ENCODE measurements around the gene VSIG10L.

The VSIG10L gene

GRCh38 chr19:51338563-51339312, 3.2 kb downstream of the VSIG10L start:
- peak; percentile 68 for DNase-seq (ENCODE audit: low read depth)

DNA sequence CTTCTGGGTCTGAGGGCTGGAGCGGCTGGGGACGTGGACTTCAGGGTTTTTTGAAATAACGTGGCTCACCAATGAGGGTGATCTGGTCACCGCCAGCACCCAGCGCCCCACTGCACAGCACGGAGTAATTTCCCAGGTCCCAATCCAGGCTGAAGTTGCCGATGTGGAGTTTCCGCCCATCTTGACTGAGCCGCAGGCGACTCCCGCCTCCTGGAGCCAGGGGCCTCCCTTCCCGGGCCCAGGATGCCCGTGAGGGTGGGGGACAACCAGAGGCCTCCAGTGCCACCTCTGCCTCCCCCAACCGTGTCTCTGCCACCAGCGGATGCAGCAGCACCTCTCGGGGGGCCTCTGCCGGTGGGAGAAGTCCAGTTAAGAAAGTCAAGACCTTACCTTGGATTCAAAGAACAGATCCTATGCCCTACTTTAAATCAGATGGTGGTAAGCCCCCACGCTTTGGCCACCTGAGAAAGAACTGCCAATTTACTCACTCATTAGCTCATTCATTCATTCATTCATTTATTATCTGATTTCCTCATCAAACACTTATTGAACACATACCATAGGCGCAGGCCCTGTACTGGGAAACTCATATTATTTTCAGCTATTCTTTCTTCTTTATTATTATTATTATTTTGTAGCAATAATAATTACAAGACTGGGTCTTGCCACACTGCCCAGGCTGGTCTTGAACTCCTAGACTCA, 3.9 kb downstream of the VSIG10L start:
- no peak for DNase-seq (ENCODE audit: low read depth)

DNA sequence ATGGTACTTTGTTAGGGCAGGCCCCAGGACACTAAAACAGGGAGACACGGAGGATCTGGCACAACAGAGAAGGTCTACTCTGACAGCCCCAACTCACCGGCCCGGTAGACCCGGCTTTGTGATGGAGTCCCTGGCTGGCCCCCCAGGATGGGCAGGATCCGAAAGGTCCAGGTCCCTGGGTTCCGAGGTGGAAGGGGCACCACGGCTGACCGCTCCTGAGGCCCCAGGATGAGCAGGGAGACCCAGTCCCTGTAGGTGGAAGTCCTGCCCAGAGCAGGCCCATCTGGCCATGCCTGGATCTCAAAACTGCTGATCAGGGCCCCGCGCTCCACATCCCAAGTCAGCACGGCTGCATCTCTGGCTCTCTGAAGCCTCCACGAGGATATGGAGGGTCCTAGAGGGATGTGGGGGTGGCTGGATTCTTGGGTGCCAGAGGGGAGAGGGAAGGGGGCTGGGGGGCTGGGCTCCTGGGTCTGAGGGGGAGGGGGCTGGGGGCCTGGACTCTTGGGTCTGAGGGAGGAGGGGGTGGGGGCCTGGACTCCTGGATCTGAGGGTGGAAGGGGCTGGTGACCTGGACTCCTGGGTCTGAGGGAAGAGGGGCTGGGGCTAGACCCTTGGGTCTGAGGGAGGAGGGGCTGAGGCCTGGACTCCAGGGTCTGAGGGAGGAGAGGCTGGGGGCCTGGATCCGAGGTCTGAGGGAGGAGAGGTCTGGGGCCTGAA, 4.6 kb downstream of the VSIG10L start:
- no peak for DNase-seq (ENCODE audit: low read depth)

DNA sequence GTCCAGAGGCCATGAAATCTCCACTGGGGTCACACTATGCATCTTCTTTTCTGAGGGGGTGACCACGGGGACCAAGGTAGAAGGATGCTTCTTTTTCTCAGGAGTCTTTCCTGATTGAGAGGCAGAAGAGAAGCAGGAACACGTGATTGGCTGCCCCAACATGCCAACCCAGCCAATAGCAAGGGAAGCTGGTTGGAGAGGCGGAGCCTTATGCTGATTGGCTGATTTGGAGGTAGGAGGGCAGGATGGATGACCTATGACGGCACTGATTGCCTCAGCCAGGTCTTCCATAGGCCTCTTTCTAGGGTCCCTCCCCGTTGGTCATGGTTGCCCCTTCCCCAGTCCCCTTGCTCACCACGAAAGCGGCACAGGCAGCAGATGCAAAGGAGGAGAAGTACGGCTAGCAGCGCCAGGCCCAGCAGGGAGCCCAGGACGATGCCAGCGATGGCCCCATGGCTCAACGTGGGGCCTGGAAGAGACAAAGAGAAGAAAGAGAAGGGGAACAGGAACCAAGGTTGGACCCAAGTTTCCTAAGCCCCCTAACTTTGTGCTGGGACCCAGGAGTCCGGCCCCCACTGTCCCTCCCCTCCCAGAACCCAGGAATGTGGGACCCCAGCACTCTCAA, 8.0 kb downstream of the VSIG10L start:
- DNase-seq (ENCODE audit: low read depth), result no peak

- no peak for DNase-seq (ENCODE audit: low read depth)
Observed at GRCh38 chr19:51331716-51332115, 10.2 kb downstream of the VSIG10L start.

DNA sequence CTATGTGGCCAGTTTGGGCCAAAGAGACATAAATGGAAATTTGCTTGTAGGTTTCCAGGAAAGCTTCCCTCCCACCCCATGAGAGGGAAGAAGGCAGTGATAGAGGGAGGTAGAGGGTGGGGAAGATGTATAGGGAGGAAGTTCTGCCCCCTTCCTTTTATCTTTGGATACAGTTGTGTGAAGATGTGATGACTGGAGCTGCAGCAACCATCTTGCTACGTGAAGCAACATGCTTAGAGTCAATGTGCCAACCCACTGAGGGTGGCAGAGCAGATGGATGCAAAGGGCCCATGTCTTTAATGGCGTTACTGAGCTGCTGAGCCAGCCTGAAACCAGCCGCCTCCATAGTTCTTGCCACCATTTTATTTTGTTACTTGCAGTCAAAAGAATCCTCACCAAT, 10.7 kb downstream of the VSIG10L start:
- no peak for DNase-seq (ENCODE audit: low read depth)

- no peak for DNase-seq (ENCODE audit: low read depth)
Observed at GRCh38 chr19:51330366-51330765, 11.6 kb downstream of the VSIG10L start.

GRCh38 chr19:51329411-51329810, 12.5 kb downstream of the VSIG10L start:
- DNase-seq (ENCODE audit: low read depth), result no peak

DNA sequence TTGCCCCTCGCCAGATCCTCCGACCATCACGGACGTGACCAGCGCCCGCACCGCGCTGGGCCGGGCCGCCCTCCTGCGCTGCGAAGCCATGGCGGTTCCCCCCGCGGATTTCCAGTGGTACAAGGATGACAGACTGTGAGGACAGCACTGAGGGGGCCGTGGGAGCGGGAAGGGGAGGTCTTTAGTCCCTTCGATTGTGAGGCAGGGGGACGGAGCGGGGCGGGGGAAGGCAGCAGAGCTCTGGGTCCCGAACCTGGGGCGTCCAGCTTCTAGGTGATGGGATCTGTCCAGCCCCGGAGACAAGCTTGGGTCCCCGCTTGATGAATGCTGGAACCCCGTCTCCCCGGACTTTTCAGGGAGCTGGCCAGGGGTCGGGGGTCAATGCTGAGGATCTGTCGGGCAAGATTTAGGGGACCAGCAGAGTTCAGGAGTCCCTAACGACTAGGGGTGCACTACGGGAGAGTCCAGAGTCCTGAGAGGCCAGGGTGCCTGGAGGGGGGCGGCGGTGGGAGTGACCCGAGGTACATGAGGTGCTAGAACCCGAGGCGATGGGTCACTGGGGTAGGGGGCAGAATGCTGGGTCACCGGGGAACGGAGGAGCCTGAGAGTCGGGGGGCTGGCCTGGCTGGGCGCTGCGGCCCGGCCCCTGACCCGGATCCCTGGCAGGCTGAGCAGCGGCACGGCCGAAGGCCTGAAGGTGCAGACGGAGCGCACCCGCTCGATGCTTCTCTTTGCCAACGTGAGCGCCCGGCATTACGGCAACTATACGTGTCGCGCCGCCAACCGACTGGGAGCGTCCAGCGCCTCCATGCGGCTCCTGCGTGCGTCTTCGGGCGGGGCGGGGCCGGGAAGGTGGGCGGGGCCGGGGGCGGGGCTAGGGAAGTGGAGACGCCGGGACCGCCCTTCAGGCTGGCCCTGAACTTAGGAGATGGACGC, 14.6 kb downstream of the VSIG10L start:
- peak; percentile 30 for DNase-seq (ENCODE audit: low read depth)

DNA sequence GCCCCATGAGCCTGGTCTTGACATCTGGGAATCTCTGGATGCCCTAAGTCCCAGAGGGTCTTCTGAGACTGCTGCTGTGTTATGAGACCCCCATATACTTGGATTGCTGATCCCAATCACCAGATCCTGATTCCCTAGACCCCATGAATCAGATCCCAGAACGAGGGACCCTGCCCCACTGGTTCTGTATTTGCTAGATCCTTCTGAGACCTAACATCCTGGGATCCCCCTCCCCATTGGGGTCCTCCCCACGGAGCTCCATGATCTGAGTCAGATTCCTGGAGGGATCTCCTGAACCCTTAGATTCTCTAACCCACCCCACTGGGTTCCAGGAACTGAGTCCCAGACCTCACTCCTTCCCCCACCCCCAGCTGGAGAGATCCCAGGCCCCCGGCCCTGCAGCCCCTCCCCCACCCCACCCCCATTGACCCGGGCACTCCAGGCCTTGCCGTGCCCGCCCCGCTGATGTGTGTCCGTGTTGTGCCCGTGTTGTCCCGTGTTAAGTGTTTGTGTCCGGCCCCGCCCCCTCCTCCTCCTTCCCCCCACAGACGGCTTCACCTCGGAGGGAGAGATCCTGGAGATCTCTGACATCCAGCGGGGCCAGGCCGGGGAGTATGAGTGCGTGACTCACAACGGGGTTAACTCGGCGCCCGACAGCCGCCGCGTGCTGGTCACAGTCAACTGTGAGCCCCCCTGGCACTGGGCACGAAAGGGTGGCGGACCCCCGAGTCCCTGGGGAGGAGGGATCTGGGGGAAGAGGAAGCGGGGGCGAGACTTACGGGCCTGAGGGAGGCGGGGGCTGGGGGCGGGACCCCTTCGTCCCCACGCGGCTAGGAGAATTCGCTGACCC, 15.5 kb downstream of the VSIG10L start:
- DNase-seq (ENCODE audit: low read depth), result no peak

GRCh38 chr19:51325161-51325976, 16.6 kb downstream of the VSIG10L start:
- no peak for DNase-seq (ENCODE audit: low read depth)

- DNase-seq (ENCODE audit: low read depth), result no peak
Observed at GRCh38 chr19:51324167-51324481, 17.8 kb downstream of the VSIG10L start.

- no peak for DNase-seq (ENCODE audit: low read depth)
Observed at GRCh38 chr19:51323481-51324166, 18.3 kb downstream of the VSIG10L start.

- DNase-seq (ENCODE audit: low read depth), result no peak
Observed at GRCh38 chr19:51321799-51322198, 20.1 kb downstream of the VSIG10L start.

DNA sequence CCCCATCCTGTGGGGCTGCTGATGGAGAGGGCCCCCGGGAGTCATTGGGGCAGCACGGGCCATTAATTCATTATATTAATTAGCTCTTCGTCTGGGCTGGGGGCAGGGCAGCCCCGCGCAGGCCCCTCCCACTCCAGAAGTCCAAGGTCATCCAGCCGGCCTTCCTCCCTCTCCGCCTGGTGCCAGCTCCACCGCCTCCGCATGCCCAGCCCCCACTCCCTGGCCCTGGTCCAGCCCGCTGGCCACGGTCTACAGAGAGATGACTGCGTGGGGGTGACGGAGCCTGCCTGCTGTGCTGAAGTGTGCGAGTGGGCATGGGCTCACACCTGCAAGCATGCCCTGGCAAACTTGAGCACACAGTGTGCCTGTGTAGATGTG, 21.7 kb downstream of the VSIG10L start:
- no peak for DNase-seq (ENCODE audit: low read depth)

- DNase-seq (ENCODE audit: low read depth), result no peak
Observed at GRCh38 chr19:51319649-51320279, 22.2 kb downstream of the VSIG10L start.

DNA sequence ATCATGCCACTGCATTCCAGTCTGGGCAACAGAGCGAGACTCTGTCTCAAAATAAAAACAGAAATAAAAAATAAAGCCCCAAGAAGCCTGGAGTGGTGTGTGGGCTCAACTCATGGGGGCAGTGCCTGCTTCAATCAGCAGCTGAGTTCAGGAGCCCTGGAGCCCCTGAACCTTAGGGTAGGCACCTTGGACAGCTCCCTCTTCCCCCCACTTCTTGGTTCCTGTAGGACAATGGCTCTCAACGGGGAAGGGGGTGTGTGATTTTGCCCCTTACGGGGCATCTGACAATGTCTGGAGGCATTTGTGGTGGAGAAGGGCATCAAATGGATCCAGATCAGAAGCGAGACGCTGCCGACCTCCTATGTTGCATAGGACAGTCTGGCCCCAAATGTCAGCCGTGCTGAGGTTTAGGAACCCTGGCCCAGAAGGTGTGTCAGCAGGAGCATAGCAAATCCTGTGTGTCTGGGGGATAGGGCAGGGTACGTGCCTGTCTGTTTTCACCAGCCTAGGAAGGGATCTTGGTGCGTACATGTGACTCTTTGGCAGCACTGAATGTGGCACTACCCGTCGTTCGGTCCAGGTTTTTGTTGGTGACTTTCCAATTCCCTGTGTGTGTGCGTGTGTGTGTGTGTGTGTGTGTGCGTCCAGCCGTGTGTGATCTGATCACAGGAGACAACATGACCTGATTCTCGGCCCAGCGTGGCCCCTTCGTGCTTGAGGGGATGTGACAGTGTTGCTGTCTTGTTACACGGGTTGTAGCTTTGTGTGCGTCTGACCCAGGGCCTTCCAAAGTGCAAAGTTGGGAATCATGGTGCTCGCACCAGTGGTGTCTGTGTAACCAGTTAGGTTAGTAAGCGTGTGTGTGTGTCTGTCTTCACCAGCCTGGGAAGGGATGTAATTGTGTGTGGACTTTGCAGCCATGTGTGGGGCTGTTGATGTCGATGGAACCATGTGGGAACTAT, 23.0 kb downstream of the VSIG10L start:
- no peak for DNase-seq (ENCODE audit: low read depth)

DNA sequence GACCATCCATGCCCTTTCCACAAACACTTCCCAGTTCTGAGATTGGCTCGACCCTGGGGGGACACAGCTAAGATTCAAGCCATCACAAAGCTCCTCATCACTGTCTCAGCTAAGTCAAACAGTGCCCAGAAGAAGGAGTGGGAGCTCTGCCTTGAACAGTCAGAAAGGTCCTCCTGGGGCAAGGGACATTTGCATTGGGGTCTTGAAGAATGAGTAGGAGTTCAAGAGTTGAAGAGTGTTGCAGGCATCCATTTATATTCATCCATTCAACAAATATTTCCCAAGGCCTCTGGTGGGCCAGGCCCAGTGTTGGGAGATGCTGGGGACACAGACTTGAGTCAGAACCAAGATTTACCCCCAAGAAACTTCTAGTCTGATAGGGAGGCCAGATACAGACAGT, 24.0 kb downstream of the VSIG10L start:
- DNase-seq (ENCODE audit: low read depth), result no peak
